HG03039 (cell line): ENCODE data around the gene YRDC.

Experiments
- ATAC-seq: cut with Tn5 transposase; IDR thresholded peaks from one replicate; pipeline ENCODE4 v1.9.1; 2021; ENCODE audit warnings: mild to moderate bottlenecking, moderate library complexity; ENCODE audit not compliant: unreplicated experiment

YRDC gene, protein sequence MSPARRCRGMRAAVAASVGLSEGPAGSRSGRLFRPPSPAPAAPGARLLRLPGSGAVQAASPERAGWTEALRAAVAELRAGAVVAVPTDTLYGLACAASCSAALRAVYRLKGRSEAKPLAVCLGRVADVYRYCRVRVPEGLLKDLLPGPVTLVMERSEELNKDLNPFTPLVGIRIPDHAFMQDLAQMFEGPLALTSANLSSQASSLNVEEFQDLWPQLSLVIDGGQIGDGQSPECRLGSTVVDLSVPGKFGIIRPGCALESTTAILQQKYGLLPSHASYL

DNA sequence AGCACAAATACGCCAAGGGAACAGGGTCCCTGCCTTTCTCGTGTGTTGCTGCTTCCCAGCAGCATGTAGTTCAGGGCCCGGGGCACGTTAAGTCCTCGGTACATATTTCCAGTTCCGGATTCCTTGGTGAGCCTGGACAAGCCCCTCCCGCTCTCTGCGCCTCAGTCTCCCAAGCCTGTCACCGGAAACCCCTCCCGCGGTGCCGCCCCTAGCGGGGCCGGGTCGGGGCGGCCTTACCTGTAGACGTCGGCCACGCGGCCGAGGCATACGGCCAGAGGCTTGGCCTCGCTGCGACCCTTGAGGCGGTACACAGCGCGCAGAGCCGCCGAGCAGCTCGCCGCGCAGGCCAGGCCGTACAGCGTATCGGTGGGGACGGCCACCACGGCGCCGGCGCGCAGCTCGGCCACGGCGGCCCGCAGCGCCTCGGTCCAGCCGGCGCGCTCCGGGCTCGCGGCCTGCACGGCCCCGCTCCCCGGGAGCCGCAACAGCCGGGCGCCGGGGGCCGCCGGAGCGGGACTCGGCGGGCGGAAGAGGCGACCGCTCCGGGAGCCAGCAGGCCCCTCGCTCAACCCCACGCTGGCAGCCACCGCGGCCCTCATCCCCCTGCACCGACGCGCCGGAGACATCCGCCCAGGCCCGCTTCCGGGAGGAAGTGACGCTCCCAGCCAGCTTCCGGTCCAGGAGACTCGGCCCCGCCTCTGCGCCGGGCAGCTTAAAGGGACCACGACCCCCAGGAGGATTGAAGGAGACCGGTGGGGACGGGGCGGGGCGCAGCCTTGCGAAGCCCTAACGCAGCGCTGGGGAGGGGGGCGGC is at the start of gene YRDC, which contains the start of gene C1orf122:
Gene YRDC, minus strand, starts transcription at position 654 of the 814 bp plus-strand sequence. Its CDS starts 28 bp downstream, at position 626.
Gene C1orf122, plus strand, starts transcription at position 236 of the 814 bp plus-strand sequence. CDS start 615 bp downstream, outside the sequence.
- peak; percentile 86 for ATAC-seq

DNA sequence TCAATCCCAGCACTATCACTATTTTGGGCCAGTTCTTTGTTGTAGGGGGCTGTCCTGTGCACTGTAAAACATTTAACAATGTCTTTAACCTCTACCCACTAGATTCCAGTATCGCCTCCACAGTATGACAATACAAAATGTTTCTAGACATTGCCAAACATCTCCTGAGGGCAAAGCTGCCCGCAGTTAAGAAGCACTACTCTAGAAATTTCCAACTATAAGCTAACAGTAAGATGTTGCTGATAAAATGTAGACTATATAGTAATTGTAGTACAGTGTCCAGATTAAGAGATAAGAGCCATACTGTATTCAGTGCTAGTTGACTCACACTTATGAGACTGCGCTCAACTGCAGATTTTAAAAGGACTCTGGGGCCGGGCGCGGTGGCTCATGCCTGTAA is 46.4 kb upstream of the YRDC start:
- no peak for ATAC-seq

DNA sequence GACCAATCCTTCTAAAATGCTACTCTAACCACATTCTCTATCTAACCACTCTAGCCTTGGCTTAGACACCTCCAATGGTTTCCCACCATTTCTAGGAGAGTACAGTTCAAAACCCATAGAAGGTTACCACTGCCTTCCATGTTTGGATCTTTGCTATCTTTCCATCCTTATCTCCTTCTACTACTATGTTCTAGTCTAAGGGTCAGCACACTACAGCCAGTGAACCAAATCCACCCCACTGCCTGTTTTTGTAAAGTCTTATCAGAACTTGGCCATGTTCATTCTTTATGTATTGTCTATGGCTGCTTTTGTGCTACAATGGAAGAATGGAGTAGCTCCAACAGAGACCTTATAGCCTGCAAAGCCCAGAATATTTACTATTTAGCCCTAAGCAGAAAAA is 45.1 kb upstream of the YRDC start:
- no peak for ATAC-seq

DNA sequence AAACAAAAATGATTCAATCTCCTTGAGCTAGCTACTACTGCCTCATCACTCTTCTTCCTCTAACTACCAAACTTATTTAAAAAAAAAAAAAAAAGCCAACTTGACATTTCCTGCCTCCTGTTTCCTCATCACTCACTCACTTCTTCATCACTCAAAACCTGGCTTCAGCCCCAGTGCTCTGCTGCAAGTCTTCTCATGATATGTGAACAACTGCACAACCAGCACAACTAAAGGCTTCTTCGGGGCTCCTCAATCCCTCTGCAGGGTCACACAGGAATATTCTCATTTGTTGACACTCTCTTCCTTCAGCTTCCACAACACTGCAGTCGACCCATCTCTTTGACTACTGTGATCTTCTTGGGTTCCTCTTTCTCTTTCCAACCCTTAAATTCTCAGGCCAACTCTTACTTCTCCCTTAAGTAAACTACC is 43.8 kb upstream of the YRDC start:
- no peak for ATAC-seq

DNA sequence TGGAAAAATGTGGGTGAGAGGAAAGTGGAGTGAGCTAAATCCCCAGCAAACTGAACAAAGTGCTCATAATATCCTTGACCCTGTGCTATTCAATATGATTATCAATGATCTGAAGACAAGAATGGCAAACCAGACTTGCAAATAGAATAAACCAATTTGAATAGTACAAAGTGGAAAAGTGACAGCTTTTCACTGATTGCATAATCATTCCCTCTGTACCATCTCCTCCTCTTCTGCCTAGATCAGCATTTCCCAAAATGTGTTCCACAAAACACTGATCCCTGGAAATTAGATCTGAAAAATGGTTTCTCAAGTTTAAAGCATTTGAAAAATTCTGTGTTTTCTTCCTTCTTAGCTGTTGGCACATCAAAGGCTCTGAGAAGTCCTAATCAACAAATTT is 43.3 kb upstream of the YRDC start:
- no peak for ATAC-seq

DNA sequence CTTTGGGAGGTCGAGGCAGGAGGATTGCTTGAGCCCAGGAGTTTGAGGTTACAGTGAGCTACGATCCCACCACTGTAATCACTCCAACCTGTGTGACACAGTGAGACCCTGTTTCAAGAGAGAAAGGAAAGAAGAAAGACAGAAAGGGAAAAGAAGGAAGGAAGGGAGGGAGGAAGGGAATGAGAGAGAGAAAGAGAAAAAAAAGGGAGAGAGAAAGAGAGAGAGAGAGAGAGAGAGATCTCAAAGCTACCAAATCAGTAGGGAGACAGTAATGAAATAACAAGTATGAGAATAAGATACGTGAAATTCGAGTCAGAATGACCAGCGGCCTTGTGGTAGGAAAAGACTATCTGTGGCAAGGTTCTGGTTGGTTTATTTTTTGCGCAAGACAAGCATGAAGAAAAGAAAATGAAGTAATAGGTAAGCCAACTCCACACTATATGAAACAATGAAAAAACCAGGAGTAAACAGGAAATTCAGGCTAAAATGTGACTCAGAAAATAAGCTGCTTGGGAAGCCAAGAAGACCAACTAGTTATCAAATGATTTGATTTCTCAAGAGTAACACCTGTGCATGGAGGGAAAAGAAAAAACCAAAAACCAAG is 42.4 kb upstream of the YRDC start:
- no peak for ATAC-seq

DNA sequence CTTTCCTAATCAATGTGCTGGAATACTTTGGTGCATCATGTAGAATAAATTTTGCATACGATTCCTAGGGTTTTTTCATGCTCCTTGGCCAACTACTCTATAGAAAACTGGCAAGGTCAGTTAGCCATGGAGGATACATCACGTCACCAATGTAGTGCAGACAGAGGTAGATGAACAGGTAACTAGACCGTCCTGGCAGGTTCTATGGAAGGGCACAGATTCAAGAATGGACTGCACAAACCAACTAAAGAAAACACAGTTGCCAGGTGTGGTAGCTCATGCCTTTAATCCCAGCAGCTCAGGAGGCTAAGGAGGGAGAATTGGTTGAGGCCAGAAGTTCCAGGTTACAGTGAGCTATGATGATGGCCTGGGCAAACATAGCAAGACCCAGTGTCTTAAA is 41.5 kb upstream of the YRDC start:
- no peak for ATAC-seq

DNA sequence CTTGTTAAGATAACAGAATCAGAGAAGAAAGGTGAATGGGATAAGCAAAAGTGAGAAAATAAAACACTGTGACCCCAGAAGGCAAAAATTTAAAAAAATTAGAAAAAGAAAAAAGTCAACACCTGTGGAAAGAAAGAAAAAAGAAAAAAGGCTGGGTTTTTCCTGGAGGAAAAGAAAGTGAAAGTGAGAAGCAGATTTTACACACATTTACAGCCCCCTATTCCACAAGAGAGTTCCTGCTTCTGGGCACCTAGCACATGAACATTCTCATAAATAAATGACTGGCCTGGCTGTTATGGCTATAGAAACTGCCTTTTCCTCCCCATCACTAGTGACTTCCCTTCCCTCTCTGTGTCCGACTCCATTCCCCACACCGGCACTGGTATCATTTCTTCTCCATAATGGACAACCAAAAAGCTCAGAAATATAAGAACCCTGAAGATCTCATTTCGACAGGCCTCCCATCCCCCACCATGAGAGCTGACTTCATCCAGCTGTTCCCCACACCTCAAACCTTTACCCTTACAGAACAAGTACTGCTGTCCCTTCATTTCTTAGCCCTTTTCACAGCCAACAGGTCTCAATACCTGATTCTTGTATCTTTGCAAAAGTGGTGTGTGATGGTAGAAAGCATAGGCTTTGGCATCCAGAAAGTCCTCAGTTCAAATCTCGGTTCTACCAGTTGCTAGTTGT is 38.8 kb upstream of the YRDC start:
- ATAC-seq, result no peak

DNA sequence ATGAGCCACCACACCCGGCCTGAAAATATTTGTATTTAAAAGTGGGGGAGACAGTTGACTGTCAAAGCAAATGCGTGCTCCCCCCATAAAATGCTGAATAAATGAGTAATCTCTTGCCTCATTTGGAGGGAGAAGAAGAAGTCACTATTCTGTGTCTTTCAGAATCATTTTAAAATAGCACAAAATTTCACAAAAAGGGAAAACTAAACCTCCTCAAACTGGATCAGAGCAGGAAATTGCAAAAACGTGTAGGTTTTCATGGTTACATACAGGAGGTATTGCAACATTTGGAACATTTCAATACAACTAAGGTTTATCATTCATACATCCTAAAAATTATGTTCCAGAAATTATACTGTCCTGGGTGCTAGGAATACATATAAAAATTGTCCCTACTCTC is 37.8 kb upstream of the YRDC start:
- ATAC-seq, result no peak

DNA sequence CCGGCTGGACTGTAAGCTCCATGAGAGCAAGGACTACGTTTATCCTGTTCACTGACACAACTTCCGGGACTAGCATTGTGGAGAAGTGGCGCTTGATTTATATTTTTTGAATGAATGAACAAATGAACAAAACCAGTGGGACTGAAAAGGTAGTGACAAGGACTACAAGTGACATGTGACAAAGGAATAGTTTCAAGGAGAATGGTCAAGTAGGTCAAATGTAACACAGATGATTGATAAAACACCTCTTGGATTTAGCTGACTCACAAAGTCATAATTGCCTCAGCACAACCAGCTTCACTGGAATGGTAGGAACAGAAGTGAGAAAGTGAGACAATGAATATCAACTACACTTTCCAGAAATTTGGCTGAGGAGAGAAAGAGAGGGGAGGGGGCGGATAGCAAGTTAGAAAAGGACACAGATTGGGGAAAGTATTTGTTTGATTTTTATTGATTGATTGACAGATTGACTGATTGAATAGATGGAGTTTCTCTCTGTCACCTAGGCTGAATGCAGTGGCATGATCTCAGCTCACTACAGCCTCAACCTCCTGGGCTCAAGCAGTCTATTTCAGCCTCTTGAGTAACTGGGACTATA is 37.1 kb upstream of the YRDC start:
- ATAC-seq, result no peak

DNA sequence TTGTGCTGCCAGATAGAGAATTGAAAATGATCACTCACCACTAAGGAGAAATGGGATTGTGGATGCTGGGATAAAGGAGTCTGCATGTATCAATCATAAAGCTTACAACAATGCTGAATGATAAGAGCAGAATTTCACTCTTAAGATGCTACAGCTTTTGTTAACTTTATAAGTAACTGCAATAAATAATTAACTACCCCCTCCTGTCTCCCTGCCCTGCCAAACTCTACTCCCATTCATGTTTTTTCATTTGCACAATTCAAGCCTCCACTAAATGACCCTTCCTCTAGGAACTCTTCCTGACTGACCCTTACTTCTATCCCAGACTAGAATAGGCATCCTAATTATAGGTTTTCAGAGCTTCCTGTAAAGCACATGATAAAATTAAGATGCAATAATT is 36.5 kb upstream of the YRDC start:
- ATAC-seq, result no peak

DNA sequence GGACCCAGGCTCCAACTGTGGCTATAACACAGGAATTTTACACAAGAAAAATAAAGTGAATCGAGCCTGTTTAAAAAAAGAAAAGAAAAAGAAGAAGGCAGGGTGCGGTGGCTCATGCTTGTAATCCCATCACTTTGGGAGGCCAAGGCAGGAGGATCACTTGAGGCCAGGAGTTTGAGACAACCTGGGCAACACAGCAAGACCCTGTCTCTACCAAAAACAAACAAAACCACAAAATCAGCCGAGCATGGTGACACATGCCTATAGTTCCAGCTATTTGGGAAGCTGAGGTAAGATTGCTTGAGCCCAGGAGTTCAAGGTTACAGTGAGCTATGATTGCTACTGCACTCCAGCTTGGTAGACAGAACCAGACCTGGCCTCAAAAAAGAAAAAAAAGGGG is 33.6 kb upstream of the YRDC start:
- no peak for ATAC-seq

DNA sequence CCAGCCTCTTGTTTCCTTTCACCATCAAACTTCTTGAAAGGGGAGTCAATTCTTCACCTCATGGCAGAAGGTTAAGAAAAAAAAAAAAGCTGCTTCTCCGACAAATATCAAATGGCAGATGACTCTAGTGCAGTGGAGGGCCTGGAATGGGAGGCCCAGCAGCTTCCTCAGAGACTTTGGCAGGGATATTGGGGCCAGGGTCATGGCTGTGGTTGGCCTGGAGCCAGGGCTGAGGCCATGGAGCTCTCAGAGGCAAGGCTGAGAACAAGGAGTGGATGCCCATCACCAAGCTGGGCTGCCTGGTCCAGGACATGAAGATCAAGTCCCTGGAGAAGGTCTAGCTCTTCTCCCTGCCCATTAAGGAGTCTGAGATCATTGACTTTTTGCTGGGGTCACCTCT is 32.7 kb upstream of the YRDC start:
- no peak for ATAC-seq

DNA sequence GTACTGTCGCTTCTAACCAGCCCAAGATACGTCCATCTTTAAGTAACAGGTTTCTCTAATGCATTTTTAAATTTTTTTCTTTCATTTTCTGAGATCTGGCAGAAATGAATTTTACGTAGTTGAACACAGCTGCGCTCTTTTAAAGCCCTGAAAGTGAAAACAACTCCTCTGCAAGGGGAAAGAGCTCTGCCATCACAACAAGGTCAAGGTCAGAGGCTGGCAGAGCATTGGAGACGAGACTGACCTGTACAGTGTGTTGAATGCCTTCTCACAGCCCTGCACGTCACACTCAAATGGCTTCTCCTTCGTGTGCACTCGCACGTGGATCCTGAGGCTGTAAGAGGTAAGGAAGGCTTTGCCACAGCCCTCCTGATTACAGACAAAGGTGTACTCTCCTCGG is 31.7 kb upstream of the YRDC start:
- ATAC-seq, result no peak

DNA sequence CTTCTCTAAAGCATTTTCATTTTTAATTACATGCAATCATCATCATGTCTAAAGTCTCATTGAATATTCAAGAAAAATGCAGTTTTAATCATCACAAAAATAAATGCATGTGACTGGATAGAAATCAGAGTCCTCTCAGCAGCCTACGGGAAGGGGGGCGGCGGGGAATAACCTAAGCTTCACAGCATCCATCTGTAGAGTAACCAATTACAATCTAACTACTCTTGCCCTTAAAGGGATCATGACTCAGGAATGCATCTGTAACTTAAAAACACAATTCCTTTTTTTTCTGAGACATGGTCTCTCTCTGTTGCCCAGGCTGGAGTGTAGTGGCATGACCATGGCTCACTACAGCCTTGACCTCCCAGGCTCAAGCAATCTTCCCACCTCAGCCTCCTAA is 28.8 kb upstream of the YRDC start:
- no peak for ATAC-seq

DNA sequence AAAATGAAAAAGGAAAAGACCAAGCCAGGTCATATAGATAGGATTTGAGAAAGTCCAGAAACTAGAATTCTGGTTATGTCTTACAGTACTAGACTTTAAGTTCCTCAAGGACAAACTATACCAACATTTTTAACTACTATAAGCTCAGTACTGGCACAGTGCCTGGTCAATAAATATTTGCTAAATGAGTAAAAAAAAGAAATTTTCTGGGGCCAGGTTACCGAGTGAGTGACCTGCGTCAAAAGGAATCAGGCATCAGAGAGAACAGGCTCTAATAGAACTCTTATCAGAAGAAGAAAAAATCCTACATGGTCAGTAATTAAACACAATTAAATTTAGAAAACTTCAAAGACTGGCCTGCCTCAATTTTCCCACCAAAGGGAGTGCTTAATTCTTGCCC is 23.8 kb upstream of the YRDC start:
- ATAC-seq, result no peak

DNA sequence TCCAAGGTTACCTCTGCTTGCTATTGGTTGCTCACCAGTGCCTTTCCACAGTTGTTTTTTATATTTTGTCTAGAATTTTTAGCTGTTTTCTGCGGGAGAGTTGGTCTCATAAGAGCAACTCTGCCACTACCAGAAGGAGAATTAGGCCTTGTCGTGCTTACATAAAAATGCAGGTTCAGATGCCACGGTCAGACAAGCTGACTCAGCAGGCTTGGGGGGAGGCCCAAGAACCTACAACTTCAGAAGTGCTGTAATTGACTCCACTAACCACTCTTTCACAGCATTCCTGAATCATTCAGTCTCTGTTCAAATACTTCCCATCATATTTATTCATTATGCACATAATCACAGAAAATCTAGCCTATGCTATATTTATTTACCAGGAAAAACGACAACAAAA is 23.1 kb upstream of the YRDC start:
- no peak for ATAC-seq

DNA sequence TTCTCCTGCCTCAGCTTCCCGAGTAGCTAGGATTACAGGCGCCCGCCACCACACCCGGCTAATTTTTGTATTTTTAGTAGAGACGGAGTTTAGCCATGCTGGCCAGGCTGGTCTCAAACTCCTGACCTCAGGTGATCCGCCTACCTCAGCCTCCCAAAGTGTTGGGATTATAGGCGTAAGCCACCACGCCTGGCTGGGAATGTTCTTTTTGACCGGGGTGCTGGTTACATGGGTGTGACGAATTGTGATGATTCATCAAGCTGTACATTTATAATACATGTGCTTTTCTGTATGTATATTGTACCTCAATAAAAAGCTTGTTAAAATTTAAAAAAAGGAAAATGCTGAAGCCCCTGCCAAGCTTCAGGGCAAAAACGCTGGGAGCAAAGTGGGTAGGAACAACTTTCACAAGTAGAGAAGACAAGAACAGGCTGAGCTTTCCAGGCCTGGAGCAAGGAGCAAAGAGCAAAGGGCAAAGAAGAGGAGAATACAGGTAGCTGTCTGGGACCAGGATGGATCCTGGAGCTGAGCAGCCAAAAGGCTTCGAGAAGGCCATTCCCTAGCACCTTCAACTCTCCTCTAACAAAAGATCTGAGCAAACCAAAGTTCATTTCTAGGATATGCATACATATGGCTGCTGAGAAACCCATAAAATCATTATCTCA is 20.5 kb upstream of the YRDC start:
- ATAC-seq, result no peak

DNA sequence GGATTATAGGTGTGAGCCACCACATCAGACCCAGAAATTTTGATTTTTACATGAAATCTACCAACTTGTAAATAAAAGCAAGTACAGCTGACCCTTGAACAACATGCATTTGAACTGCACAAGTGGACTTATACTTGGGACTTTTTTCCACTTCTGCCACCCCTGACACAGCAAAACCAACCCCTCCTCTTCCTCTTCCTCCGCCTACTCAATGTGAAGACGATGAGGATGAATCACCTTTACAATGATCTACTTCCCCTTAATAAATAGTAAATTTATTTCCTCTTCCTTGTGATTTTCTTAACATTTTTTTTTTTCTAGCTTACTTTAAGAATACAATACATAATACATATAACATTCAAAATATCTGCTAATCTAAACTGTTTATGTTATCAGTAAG is 17.5 kb upstream of the YRDC start:
- no peak for ATAC-seq

DNA sequence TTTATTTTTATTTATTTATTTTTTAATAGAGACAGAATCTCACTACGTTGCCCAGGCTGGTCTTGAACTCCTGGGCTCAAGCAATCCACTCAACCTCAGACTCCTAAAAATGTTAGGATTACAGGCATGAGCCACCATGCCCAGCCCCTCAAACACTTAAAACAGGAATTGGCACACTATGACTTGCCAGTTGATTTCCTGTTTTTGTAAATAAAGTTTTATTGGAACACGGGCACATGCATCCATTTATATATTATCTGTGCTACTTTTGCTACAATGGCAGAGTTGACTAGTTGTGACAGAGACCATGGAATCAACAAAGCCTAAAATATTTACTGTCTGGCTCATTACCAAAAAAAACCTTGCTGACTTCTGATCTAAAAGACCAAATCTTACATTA is 16.0 kb upstream of the YRDC start:
- no peak for ATAC-seq
